Measurements from ENCODE around the gene ASIC5.
A peak's percentile ranks its signal among the peaks of the same experiment; 100 is the strongest.

Gene ASIC5

GRCh38 chr4:155855897-155856296 is 10.2 kb downstream of the ASIC5 start:
- no peak overlapping the region for H3K4me3 ChIP-seq (ENCODE audit: low read depth, low read length)
- DNase-seq (ENCODE audit: low read depth, low spot score) = no peak
- ChIA-PET POLR2A (no interaction called here), CTCF (interaction anchor here (1.3 kb wide), 1 partner anchor 13 kb away, joined by 3 read pairs; no protein-coding TSS in a partner anchor)
- no peak for TF ChIP-seq CTCF (IDR thresholded peaks at IDR 0.05; ENCODE audit: insufficient read depth, low read length, missing control alignments)

- POLR2A ChIA-PET = no interaction called here
- no peak for TF ChIP-seq CTCF (IDR thresholded peaks at IDR 0.05; ENCODE audit: insufficient read depth, low read length, missing control alignments)
- H3K4me3 ChIP-seq (ENCODE audit: low read depth, low read length) = no peak overlapping the region
- DNase-seq (ENCODE audit: low read depth, low spot score) = peak; percentile 3
- CTCF ChIA-PET = interaction anchor here (1.3 kb wide), 1 partner anchor 12 kb away, joined by 3 read pairs; no protein-coding TSS in a partner anchor
Measured at GRCh38 chr4:155854582-155855226, 11.4 kb downstream of the ASIC5 start.

GRCh38 chr4:155853189-155853588 is 12.9 kb downstream of the ASIC5 start:
- POLR2A ChIA-PET = no interaction called here
- no peak overlapping the region for H3K4me3 ChIP-seq (ENCODE audit: low read depth, low read length)
- CTCF ChIA-PET = no interaction called here
- TF ChIP-seq CTCF (IDR thresholded peaks at IDR 0.05; ENCODE audit: insufficient read depth, low read length, missing control alignments) = no peak
- DNase-seq (ENCODE audit: low read depth, low spot score) = no peak

GRCh38 chr4:155849042-155849441 is 17.0 kb downstream of the ASIC5 start:
- DNase-seq (ENCODE audit: low read depth, low spot score) = no peak
- ChIA-PET CTCF (no interaction called here), POLR2A (no interaction called here)
- no peak for TF ChIP-seq CTCF (IDR thresholded peaks at IDR 0.05; ENCODE audit: insufficient read depth, low read length, missing control alignments)
- no peak overlapping the region for H3K4me3 ChIP-seq (ENCODE audit: low read depth, low read length)

- no peak for TF ChIP-seq CTCF (IDR thresholded peaks at IDR 0.05; ENCODE audit: insufficient read depth, low read length, missing control alignments)
- ChIA-PET POLR2A (no interaction called here), CTCF (no interaction called here)
- no peak overlapping the region for H3K4me3 ChIP-seq (ENCODE audit: low read depth, low read length)
- DNase-seq (ENCODE audit: low read depth, low spot score) = no peak
Measured at GRCh38 chr4:155846929-155847328, 19.1 kb downstream of the ASIC5 start.

GRCh38 chr4:155842080-155842479 is 24.0 kb downstream of the ASIC5 start:
- DNase-seq (ENCODE audit: low read depth, low spot score) = no peak
- H3K4me3 ChIP-seq (ENCODE audit: low read depth, low read length) = no peak overlapping the region
- ChIA-PET CTCF (interaction anchor here (1.1 kb wide), 1 partner anchor 13 kb away, joined by 3 read pairs; no protein-coding TSS in a partner anchor), POLR2A (no interaction called here)
- no peak for TF ChIP-seq CTCF (IDR thresholded peaks at IDR 0.05; ENCODE audit: insufficient read depth, low read length, missing control alignments)
